ENCODE data around the gene IVD.
A peak's percentile ranks its signal among the peaks of the same experiment; 100 is the strongest.

IVD gene

DNA sequence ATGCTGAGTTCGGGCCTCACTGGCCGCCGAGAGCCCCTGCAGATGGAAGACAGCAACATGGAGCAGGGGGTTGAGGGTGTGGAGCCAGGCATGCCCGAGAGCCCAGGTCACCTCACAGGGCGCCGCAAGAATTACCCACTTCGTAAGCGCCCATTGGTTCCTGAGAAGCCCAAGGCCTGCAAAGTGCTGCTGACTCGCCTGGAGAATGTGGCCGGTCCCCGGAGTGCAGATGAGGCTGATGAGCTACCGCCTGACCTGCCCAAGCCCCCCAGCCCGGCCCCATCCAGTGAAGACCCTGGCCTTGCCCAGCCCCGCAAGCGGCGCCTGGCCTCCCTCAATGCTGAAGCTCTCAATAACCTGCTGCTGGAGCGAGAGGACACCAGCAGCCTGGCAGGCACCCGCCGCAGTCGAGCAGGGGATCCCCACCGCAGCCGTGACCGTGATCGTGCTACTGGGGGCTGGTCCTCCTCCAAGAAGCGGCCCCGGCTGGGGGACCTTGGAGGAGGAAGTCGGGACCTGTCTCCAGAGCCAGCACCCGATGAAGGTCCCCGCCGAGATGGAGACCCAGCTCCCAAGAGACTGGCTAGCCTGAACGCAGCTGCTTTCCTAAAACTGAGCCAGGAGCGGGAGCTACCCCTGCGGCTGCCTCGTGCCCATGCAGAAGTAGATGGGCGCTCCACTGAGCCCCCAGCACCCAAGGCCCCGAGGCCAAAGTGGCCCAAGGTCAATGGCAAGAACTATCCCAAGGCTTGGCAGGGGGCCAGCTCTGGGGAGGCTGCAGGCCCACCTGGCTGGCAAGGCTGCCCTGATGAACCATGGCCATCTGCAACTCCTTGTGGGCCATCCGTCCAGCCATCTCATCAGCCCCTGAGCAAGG is 53.1 kb downstream of the IVD start:
- DNase-seq (ENCODE audit: low read depth, low spot score), result no peak

DNA sequence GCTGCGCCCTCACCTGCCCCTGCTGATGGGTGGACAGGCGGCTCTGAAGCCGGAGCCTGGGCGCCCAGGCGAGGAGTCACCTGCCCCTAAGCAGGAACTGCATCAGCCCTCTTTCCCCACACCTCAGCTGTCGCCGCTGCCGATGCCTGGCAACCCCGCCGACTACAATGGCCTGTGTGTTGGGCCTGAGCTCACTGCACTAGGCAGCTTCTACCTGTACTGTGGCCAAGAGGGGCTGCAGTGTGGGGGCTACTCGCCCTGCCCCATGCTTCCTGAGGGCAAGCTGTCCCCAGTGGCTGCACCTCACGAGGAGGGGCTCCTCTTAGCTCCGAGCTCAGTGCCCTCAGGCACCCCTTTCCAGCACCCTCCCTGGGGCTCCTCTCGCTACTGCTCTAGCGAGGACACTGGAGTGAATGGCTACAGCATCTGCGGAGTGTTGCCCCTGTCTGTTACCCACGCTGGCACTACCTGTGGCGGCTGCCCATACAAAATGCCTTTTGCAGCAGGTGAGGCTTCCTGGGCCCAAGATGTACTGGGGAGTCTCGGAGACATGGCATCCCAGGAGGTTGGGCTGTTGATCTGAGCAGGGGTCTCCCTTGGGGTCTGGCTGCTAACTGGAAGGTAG is 53.9 kb downstream of the IVD start:
- no peak for DNase-seq (ENCODE audit: low read depth, low spot score)

DNA sequence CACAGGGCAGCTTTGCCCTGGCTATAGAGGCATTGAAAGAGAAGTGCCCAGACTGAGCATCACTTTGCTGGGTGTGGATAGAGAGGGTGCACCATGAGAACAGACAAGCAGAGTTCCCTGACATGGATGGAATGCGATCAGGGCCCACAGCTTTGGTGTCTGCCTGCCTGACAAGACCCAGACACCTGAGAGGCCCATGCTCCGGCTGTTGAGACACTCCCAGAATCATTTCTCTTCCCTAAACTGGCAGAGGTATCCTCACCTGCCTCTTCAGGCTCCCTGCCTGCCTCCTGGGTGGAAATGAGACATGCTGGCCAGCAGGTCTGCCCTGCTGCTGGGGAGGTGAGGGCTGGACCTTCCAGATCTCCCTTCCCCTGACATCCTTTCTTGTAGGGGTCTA is 54.8 kb downstream of the IVD start:
- DNase-seq (ENCODE audit: low read depth, low spot score), result no peak

- DNase-seq (ENCODE audit: low read depth, low spot score), result no peak
These were observed 56.4 kb downstream of the IVD start for GRCh38 chr15:40461958-40462357.

- no peak for DNase-seq (ENCODE audit: low read depth, low spot score)
These were observed 57.7 kb downstream of the IVD start for GRCh38 chr15:40463279-40463678.

- no peak for DNase-seq (ENCODE audit: low read depth, low spot score)
These were observed 58.4 kb downstream of the IVD start for GRCh38 chr15:40463886-40464545.

DNA sequence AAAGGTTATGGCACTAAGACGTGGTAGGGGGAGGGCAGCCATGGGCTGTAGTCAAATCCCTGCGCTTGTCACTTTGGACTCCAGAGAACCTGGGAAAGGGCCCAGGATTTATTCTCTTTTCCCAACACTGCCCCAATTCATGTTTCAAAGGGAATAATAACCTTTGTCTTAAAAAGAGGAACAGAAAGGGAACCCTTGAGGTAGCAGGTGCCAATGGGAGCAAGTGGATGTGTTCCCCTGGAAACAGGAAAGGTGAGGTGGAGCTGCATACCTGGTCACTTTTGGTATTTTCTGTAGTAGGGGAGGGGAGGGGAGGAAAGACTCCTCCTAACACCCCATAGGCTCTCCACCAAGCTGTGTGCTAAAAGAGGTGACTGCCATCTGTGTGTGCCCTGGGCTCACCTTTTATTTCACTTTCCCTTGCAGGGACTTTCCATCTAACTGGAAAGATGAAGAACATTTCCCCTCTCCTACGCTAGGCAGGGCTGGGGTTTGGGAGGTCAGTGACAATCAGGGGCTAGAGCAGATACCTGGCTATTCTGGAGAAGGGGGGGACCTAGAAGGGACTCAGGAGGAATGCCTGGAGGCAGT is 59.1 kb downstream of the IVD start:
- DNase-seq (ENCODE audit: low read depth, low spot score), result no peak

GRCh38 chr15:40465939-40466338 is 60.3 kb downstream of the IVD start:
- DNase-seq (ENCODE audit: low read depth, low spot score), result no peak

- DNase-seq (ENCODE audit: low read depth, low spot score), result no peak
These were observed 61.0 kb downstream of the IVD start for GRCh38 chr15:40466426-40467260.

GRCh38 chr15:40467261-40467615 is 61.6 kb downstream of the IVD start:
- DNase-seq (ENCODE audit: low read depth, low spot score), result no peak

- DNase-seq (ENCODE audit: low read depth, low spot score), result no peak
These were observed 63.3 kb downstream of the IVD start for GRCh38 chr15:40468898-40469331.

- no peak for DNase-seq (ENCODE audit: low read depth, low spot score)
These were observed 64.3 kb downstream of the IVD start for GRCh38 chr15:40469776-40470390.

DNA sequence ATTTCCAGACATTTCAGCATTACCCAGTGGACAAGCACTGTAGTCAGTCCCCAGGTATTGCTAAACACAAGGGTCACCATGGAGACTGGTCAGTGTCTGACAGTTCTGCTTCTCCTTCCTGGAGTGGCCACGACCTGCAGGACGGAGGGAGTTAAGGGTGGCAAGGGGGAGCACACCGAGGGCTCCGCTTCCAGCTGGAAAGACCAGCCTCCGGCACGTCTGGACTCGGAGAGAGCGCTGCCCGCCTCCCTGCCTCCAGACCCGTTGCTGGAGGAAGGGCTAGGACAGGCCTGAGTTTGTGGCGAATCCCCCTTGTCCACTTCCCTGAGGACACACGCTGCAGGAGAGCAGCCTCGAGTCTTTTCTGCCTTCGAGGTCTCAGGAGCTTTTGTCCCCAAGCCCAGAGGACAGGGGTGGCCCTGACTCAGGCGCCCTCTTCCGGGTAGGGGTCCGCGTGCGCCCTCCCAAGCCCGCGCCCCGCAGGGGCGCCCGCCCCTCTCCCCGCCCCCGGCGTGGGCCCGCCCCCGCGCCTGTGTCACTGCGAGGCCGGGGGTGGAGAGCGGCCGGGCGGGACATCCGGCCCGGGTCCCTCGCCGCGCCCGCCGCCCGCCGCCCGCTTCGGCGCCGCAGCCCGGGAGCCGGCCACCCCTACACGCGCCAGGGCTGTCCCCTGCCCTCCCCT is 65.0 kb downstream of the IVD start, which contains the start of gene CHST14:
CHST14 (plus strand) TSS at position 562 of the 682 bp plus-strand sequence. CDS start 230 bp downstream, outside the sequence.
- DNase-seq (ENCODE audit: low read depth, low spot score), result peak; percentile 42
